ENCODE measurements around the gene SEC61B.

Gene SEC61B

GRCh38 chr9:99221621-99222415 is at the start of gene SEC61B, which contains the start of gene ALG2:
Gene SEC61B (plus strand): TSS chr9:99222282. CDS start chr9:99222364, 82 bp downstream.
Gene ALG2 (minus strand): TSS chr9:99221942. CDS start chr9:99221894, 48 bp downstream.
- Histone ChIP-seq H3K4me1 (ENCODE audit: insufficient read depth, insufficient read length) (no peaks in the 10 kb centered on the region), H3K36me3 (ENCODE audit: insufficient read depth, insufficient read length, low read length) (peaks cover 70% of the 10 kb centered on the region), H3K9ac (ENCODE audit: insufficient read length, low read depth) (peak within 1 kb of the TSS; percentile 100), H3K4me3 (ENCODE audit: insufficient read length, low read depth) (peak within 1 kb of the TSS; percentile 99), H3K9me3 (ENCODE audit: insufficient read depth, low read length) (no peaks in the 10 kb centered on the region), H3K27me3 (ENCODE audit: insufficient read depth, insufficient read length) (no peaks in the 10 kb centered on the region)
- TF ChIP-seq ZNF274 (IDR thresholded peaks at IDR 0.05; ENCODE audit: low read depth, low read length) (no peak), YY1 (IDR thresholded peaks at IDR 0.05; ENCODE audit: insufficient read depth, insufficient read length) (peak; percentile 48), SUZ12 (IDR thresholded peaks at IDR 0.05; ENCODE audit: extremely low read depth, insufficient read depth, insufficient read length) (no peak)
- peak; percentile 88 for DNase-seq (ENCODE audit: low read depth, low spot score)

DNA sequence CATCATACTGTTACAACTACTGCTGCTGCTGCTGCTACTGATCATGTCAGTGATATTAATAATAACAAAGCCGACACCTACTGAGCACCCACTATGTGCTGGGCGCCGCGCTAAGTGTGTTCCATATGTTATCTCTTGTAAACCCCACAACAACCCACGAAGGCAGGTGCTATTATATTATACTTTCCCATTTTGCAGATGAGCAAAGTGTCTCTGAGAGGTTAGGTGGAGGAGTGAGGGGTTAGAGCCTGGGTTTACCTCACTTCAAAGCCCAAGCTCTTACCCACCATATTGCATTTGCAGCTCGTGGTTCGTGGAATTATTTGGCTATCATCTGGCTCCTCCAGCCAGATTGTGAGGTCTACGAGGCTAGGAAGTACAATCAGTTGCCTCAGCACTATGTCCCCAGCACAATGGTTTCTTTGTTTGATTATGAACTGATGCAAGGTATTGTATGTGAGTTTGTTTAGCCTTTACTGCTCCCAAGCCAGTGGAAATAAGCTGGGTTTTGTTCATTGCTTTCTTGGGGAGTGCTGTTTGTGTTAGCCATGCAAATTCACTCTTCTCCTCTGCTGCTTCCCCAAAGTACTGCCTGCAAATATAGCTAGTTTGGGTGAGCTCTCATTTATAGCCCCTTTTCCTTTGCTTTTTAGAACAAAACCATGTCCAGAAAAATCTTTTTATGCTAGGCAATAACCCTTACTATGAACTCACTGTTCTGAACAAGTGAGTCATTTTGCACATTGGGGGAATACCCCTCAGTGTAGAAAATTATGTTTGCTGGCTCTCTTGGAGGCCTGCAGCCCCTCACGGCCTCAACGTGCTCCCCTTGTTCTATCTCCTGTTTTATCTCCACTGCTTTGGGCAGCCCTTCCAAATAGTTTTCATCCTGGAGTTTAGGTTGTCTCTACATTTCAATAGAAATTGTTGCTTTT is 48.2 kb upstream of the SEC61B start:
- no peak for DNase-seq (ENCODE audit: low read depth, low spot score)
- Histone ChIP-seq H3K4me1 (ENCODE audit: insufficient read depth, insufficient read length) (peaks cover 10% of the 10 kb centered on the region), H3K4me3 (ENCODE audit: insufficient read length, low read depth) (no peak overlapping the region), H3K27me3 (ENCODE audit: insufficient read depth, insufficient read length) (peaks cover 11% of the 10 kb centered on the region), H3K9me3 (ENCODE audit: insufficient read depth, low read length) (no peaks in the 10 kb centered on the region), H3K9ac (ENCODE audit: insufficient read length, low read depth) (no peak overlapping the region), H3K36me3 (ENCODE audit: insufficient read depth, insufficient read length, low read length) (no peaks in the 10 kb centered on the region)
- TF ChIP-seq YY1 (IDR thresholded peaks at IDR 0.05; ENCODE audit: insufficient read depth, insufficient read length) (no peak), ZNF274 (IDR thresholded peaks at IDR 0.05; ENCODE audit: low read depth, low read length) (no peak), SUZ12 (IDR thresholded peaks at IDR 0.05; ENCODE audit: extremely low read depth, insufficient read depth, insufficient read length) (no peak)

GRCh38 chr9:99176527-99177013 is 45.5 kb upstream of the SEC61B start:
- Histone ChIP-seq H3K9me3 (ENCODE audit: insufficient read depth, low read length) (no peaks in the 10 kb centered on the region), H3K4me3 (ENCODE audit: insufficient read length, low read depth) (no peak overlapping the region), H3K4me1 (ENCODE audit: insufficient read depth, insufficient read length) (peaks cover 8% of the 10 kb centered on the region), H3K9ac (ENCODE audit: insufficient read length, low read depth) (no peak overlapping the region), H3K36me3 (ENCODE audit: insufficient read depth, insufficient read length, low read length) (no peaks in the 10 kb centered on the region), H3K27me3 (ENCODE audit: insufficient read depth, insufficient read length) (peaks cover 6% of the 10 kb centered on the region)
- no peak for DNase-seq (ENCODE audit: low read depth, low spot score)
- no peak for TF ChIP-seq SUZ12 (IDR thresholded peaks at IDR 0.05; ENCODE audit: extremely low read depth, insufficient read depth, insufficient read length)
- TF ChIP-seq YY1 (IDR thresholded peaks at IDR 0.05; ENCODE audit: insufficient read depth, insufficient read length): no peak
- no peak for TF ChIP-seq ZNF274 (IDR thresholded peaks at IDR 0.05; ENCODE audit: low read depth, low read length)

DNA sequence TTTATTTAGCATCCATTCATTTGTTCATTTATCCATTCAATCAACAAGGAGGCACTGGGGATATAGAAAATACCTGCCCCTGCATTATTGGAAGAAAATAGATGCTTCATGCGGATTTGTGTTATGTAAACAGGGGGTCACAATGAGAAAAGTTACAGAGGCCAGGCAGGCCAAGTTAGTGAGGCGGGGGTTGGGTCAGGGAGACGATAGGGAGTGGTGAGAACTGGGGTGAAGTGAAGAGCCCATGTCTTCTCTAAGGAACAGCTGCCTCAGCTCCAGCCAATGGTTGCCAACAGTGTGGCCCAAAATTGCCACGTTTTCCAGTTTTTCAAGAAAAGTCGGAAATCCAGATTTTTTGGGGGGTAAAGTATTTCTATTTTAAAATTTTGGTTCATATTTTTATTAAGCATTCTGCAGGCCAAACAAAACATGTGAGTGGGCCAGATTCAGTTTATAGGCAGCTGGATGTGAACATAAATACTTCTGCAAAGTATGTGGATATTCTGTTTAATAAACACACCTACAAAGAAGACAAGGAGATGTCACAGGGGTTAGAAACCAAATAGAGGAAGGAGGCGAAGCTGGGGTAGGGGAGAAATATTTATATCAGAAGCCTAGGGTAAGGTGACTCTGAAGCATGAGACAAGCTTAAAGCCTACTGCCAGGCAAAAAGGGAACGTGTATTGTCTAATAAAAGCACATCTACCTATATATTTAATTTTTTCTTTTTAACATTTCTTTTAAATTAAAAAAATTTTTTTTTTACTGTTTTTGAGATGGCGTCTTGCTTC is 44.3 kb upstream of the SEC61B start:
- no peak overlapping the region for H3K9ac ChIP-seq (ENCODE audit: insufficient read length, low read depth)
- no peaks in the 10 kb centered on the region for H3K27me3 ChIP-seq (ENCODE audit: insufficient read depth, insufficient read length)
- no peak for DNase-seq (ENCODE audit: low read depth, low spot score)
- TF ChIP-seq YY1 (IDR thresholded peaks at IDR 0.05; ENCODE audit: insufficient read depth, insufficient read length) (no peak), SUZ12 (IDR thresholded peaks at IDR 0.05; ENCODE audit: extremely low read depth, insufficient read depth, insufficient read length) (no peak), ZNF274 (IDR thresholded peaks at IDR 0.05; ENCODE audit: low read depth, low read length) (no peak)
- no peaks in the 10 kb centered on the region for H3K36me3 ChIP-seq (ENCODE audit: insufficient read depth, insufficient read length, low read length)
- H3K4me1 ChIP-seq (ENCODE audit: insufficient read depth, insufficient read length): peaks cover 6% of the 10 kb centered on the region
- H3K4me3 ChIP-seq (ENCODE audit: insufficient read length, low read depth): no peak overlapping the region
- no peaks in the 10 kb centered on the region for H3K9me3 ChIP-seq (ENCODE audit: insufficient read depth, low read length)

- no peak overlapping the region for H3K4me3 ChIP-seq (ENCODE audit: insufficient read length, low read depth)
These were observed 42.9 kb upstream of the SEC61B start for GRCh38 chr9:99178912-99179872.

More at GRCh38 chr9:99178912-99179872, 42.9 kb upstream of the SEC61B start:
- no peak for TF ChIP-seq SUZ12 (IDR thresholded peaks at IDR 0.05; ENCODE audit: extremely low read depth, insufficient read depth, insufficient read length)
- TF ChIP-seq YY1 (IDR thresholded peaks at IDR 0.05; ENCODE audit: insufficient read depth, insufficient read length): no peak
- no peak for TF ChIP-seq ZNF274 (IDR thresholded peaks at IDR 0.05; ENCODE audit: low read depth, low read length)
- Histone ChIP-seq H3K4me1 (ENCODE audit: insufficient read depth, insufficient read length) (peaks cover 6% of the 10 kb centered on the region), H3K9me3 (ENCODE audit: insufficient read depth, low read length) (no peaks in the 10 kb centered on the region), H3K27me3 (ENCODE audit: insufficient read depth, insufficient read length) (no peaks in the 10 kb centered on the region), H3K9ac (ENCODE audit: insufficient read length, low read depth) (no peak overlapping the region), H3K36me3 (ENCODE audit: insufficient read depth, insufficient read length, low read length) (no peaks in the 10 kb centered on the region)
- no peak for DNase-seq (ENCODE audit: low read depth, low spot score)
